NCI-H82 treated with DMSO at 0.1 percent for 48 hours (cell line): ENCODE data around the gene CACNB2.

ENCODE experiments used
- DNase-seq: peaks from one replicate; lab custom pipeline; 2025; ENCODE audit not compliant: unreplicated experiment; lab: John Stamatoyannopoulos, UW

The CACNB2 gene

DNA sequence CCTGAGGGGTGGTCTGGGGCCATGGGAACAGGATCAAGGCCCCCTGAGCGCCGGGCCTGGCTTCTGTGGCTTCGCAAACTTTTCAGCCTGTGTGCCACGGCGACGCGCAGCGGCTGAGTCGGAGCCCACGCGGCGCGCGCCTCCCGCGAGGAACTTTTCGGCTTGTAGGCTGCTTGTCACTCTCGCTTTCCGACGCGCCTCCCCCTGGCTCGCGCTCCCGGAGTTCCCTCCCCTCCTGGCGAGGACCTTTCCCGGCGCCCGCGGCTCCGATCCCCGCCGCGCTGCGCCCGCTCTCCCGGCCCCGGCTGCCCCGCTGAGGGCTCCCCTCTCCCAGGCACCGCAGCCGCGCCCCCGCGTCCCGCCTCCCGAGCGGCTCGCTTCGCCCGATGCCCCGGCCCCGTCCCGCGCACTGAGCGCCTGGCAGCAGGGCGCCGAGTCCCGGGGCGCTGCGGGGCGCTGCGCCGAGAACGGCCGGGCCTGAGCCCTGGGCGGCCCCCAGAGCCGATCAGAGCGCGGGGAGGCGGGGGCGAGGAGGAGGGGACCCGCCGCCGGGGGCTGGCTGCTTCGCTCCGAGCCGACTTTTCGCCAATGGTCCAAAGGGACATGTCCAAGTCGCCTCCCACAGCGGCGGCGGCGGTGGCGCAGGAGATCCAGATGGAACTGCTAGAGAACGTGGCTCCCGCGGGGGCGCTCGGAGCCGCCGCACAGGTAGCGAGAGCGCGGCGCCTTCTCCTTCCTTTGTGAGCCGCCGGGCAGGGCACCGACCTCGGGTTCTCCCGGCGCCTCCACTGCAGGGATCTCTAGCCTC, at the start of gene CACNB2:
Gene CACNB2 (plus strand): TSS at position 276 of the 808 bp plus-strand sequence.
- no peak for DNase-seq

DNA sequence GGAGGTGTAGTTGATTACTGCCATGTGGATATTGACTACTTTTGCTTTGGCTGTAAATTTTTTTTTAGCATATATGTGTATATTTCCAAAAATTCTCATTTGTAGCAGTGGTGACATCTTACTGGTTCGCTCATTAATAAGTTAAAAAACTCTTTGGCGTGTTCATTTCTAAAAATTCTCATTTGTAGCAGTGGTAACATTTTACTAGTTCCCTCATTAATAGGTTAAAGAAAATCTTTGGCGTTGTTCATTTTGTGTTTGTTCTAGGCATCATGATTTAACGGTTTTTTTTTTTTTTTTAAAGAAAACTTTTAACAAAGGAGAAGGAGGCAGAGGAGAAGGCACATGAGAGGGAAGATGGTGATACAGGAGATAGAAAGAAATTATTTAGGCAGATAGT, 45.9 kb upstream of the CACNB2 start:
- DNase-seq, result no peak

DNA sequence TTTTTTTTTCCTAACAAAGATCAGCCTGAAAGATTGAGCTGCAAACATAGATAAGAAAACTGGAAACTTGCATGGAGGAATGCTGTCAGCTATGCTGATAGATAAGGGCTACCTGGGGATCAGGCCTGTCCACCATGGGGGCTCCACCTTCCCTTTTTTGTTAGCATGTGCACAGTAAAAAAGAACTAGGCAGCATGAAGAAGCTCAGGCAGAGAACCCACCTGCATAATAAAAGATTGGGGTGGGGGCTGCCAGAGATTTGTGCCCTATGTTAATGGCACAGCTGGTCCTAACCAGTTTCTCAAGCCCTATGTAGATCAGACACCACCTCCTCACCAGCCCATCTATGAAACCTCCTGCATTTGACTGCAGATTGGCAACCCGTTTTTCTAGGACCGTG, 45.4 kb upstream of the CACNB2 start:
- DNase-seq, result no peak

DNA sequence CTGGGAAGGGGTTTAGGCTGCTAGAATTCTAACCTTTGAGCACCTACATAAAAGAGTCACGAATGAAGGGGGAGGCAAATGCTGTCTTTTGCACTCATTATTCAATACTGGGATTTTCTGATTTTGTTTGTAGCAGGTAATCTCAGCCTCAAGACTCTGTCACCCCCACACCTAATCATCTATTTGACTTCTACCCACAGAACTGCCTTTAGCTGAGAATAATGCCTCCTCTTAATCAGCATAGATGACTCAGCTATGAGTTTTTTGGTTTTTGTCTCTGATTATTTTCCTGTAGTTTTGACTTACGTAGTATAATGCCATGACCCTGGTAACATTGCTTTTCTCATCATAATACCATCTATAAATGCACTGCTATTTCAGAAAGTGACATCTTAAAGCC, 42.7 kb upstream of the CACNB2 start:
- DNase-seq, result no peak

DNA sequence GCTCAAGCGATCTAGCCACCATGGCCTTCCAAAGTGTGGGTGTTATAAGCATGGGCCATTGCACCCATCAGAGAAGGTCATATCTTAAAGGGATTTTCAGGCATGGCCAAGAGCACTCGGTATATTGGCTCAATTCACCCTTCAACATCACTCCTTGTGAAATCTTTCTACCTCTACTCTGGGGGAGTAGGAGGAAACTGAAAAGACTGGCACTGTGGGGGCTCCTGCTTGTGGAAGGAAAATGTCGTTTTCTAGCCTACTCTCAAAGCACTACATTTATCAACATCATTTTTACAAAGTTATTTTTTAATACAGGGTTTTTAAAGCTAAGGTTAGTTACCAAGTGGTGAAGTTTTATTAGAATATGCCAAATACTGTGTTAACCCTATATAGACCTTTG, 42.0 kb upstream of the CACNB2 start:
- no peak for DNase-seq

DNA sequence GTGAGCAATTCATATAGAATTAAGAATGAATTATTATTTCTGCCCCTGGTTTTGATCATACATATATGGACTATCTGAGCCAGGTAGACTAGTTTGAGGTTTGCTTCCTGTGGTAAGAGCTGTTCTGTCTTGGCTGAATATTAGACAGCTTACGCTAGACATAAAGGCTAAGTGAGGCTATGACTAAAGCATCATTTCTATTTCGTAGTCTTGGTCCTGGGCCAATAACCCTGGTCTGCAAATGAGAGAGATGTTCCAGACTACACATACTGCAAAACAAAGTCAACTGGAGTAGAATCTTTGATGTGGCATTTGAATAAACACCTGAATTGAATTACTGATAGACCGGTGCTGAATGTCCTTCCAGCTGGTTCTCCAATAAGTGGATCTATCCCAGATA, 40.8 kb upstream of the CACNB2 start:
- no peak for DNase-seq

DNA sequence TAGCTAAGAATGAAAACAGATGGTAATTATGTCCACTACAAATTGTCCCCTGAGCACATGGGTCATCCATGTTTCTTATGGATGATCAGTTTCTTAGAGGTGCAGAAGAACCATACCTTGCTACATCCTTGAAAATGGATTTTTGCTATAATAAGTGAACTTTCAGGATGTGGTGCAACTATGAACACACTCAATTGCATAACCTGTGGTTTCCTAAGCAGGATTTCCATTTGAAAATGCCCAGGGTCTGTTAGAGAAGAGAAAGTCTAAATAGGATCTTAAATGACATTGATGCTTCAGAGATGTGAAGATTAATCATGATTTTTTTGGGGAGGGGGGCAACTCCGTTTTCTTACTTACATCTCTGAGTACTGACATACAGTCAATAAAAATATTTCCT, 39.6 kb upstream of the CACNB2 start:
- no peak for DNase-seq

DNA sequence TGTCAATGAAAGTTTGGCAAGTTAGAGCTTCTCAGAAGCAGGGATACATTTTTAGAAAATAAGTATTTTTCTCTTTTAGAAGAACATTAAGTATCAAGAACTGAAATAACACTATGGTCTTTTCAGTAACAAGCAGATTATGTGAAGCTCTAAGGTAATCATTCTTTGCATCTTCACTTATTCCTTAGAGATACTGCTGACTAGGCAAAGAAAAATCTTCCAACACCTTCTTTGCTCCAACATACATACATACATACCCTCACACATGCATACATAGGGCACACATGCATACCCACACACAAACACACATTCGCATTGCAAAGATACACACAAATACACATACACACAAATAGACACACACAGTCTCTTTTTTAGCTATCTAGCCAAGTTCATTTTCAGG, 37.8 kb upstream of the CACNB2 start:
- no peak for DNase-seq

DNA sequence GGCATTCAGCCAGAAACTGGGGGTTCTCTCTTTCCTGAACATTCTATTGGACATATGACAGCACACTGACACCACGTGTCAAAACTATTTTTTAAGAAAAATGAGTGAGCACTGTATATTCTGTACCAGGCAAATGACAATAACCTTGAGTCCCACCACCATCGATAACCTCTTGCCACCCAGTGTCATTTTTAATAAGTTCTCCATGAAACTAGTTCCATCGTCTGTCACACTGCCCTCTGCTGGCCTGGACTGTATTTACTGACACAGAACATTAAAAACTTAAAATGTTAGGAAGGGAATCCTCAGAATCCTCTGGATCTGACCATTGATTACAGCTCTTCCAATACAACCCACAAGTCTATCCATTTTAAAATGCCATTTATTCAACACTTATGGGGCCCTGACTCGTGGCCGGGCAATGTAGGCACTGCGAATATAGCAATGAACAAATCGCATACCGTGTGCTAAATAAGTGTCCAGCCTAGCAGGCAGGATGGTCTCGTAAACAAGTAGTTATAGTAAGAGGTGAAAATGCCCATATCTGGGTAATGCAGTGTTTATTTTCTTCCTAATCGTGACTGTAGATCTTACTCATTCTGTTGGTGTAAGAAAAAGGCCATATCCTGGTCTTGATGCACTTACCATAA, 35.9 kb upstream of the CACNB2 start:
- DNase-seq, result no peak

DNA sequence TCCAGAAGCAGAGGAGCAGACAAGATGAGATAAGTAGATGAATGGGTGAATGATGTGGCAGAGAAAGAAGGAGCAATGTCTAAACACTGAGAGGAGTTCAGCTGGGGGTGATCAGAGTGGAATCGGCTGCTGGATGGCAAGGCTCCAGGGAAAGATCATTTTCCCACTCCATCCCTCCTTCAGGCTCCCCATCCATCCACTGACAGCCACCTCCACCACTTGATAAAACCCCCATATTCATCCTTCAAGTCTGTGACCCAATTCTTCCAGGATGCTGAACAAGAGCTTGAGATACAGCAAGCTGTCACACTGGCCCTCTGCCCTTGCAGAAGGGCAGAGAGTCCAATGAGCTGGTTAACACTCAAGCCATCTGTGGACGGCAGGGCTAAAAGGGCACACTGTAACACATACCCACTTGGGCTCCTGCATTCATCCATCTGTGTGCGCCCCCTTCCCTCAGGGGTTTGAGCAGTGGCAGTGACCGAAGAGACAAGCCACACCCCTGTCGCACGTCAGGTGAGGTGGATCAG, 30.8 kb upstream of the CACNB2 start:
- DNase-seq, result no peak

DNA sequence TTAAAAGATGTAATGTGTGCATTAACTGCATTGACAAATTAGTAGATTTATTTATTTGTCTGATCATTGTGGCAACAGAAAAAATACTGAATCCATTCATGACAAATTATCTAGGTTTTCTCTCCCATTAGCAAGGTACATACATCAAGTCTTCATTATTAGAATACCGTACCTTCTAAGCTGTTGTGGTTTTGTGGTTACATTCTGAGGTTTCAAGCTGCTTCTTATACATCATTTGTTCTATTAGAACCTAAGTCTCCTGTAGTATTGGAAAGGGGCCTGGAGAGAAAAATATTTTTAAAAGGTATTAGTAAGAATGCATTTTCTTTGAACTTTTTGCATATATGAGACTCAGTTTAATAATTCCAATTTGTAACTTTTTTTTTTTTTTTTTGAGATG, 26.3 kb upstream of the CACNB2 start:
- no peak for DNase-seq

DNA sequence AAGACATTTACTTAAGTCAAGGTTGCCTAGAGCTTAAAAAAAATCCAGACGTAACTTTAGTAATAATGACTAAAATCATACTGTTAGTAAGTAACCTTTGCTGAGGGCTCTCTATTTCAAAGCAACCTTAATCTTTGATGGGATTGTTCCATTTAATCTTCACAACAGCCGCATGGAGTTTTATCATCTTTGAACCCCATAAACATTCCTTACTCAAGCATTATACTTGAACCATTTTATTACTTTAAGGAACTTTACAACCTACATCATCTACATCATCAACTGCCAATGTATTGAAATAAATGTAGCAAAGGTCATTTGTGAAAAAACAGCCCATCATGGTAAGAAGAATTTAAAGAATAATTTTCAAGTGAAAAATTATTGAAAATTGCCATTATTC, 22.9 kb upstream of the CACNB2 start:
- no peak for DNase-seq

DNA sequence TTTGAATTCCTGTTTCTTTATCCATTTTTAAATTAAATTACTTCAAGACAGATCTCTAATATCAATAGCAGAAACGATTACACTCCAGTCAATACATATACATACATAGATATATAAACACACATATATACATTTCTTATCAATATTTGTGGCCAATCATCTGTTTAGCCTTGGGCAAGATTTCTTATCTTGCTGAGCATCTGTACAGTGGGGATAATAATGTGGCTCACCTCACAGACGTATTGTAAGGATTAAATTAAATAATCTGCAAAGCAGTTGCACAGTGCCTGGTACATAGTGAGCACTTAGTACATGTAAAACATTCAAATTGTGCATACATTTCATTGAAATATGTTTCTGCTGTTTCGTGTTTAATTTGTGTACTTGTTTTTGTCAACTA, 17.5 kb upstream of the CACNB2 start:
- DNase-seq, result no peak

DNA sequence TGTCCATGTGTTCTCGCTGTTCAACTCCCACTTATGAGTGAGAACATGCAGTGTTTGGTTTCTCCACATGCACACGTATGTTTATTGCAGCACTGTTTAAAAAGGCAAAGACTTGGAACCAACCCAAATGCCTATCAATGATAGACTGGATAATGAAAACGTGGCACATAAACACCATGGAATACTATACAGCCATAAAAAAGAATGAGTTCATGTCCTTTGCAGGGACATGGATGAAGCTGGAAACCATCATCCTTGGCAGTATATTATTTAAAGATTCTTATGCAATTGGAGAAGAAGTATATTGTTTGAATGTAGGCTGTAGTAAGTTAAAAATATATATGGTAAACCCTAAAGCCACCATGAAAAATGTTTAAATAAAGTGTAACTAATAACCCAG, 7.2 kb upstream of the CACNB2 start:
- DNase-seq, result no peak

DNA sequence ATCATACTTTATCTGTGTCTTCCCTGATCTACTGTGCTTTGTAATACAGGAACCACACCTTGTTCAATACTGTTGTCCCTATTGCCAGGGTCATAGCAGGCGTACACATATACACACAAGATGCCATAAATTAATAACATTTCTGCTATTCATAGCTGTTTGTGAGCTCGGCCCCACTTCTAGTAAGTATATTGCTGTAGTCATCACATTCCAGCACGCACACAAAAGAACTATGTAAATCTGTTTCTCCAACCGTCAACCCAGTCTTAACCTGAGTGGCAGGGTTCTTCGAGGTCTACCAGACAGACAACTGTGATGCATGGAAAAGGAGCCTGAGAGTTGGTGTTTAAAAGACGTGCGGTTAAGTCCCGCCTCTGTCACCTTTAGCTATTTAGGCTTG, 5.7 kb upstream of the CACNB2 start:
- no peak for DNase-seq

DNA sequence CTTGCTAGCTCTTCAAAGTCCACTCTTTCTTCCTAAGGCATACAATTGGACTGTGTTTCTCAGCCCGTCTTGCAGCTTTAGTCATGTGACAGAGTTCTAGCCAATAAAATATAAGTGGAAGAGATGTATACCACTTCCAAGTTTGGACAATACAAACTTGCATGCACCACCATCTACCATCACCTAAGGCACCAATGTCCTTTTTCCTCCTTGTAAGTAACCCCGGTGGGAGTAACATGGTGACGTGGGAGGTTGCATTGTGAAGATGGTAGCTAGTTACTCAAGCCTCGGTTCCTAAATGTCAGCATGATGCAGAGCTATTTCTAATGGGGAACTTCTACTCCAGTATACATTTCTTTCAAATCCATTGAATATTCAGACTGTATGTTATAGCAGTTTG, 5.3 kb upstream of the CACNB2 start:
- no peak for DNase-seq

DNA sequence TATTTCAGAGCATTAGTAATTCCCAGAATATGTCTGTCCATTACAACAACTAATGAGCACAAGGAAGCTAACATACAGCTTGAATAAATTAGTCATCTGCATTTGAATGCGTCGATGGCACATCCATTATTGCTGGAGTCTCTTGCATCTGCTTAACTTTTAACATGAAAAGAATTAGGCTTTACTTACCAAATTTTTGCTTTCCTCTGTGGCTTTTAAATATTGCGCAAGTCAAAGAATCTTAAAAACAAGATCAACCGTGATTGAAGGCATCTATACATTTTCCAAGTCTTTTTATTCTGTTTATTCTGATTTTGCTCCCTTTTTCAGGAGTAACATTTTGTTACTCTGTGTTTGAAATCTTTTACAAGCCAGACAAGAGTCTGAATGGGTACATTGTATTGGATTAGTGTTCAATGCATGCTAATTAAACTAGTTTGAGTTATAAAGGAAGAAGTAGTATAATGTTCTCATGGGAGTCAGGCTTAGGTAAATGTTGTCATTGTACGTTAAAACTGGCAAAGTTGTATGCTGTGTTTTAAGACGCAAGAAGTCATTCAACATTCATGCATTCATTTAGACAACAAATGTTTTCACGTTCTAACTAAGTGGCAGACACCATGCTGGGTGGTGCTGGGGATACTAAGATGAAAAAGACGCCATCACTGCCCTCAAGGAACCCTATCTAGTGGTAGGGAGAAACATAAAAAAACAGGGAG, 4.0 kb upstream of the CACNB2 start:
- no peak for DNase-seq

DNA sequence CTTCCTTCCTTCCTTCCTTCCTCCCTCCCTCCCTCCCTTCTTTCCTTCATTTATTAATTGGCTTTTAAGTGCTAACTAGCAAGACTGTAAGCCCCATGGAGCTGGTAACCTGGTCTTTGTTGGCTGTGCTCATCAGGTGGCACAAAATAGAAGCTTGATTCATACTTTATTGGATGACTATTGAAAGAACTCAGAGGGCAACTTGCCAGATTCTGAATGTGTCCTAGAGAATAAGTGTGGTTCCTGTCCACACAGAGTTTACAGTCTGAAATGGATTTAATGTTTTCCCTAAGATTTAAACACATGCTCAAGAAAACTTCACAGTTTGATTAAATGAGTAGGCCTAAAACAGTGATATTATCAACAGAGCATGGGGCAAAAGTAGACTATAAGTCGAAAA, 3.1 kb upstream of the CACNB2 start:
- no peak for DNase-seq

DNA sequence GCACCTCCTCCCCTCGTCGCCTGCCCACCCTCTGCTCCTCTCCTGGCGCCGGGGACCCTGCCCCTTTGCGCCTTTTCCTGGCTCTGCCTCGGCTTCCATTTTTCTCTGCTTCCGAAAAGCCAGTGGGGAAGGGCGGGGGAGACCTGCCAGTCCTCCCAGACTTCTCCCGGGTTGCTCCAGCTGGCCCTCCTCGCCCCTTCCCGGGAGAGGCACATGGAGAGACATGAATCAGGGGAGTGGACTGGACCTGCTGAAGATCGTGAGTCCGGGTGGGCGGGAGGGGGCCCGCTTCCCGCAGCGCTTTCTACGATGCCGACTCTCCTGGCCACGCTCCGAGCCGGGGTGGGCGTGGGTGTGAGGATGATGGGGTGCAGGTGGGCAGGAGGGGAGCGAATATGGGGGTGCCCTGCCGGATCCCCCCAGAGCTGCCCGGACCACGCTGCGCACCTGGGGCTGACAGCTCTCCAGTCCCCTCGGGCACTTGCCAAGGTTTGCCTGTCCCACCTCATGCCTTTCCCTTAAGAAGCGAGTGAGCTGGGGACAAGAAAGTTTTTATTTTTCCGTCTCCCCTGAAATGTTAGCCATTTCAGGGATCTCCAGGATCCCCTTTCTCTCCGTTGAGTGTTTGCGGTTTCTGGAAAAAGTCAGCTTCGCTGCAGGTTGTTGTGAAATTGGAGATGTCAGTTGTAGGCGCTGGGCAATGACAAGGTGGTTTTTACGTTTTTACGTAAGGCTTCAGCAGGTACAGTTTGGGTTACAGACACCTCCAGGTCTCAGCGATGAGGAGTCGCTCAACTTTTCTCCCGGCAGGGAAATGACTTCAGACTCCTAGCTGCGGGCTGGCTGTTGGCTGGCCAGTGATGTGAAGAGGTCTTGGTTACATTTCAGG, 977 bp downstream of the CACNB2 start:
- DNase-seq, result no peak

DNA sequence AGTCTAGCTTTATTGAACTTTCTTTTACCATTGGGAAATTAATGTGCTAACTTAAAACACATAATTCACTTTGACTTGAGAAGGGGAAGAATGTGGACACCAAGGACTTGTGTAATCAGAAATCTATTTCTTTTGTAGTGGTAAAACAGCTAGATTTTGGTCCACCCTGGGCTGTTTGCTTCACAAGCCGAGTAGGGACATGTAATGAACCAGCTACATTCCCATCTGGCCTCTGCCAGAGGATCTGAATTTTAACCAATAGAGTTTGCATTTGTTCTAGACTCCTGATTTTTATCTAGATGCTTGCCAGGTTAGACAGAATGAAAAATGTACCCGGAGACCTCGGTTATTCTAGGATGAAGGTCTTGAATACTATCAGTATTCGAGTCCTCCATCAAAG, 1.9 kb downstream of the CACNB2 start:
- DNase-seq, result no peak

DNA sequence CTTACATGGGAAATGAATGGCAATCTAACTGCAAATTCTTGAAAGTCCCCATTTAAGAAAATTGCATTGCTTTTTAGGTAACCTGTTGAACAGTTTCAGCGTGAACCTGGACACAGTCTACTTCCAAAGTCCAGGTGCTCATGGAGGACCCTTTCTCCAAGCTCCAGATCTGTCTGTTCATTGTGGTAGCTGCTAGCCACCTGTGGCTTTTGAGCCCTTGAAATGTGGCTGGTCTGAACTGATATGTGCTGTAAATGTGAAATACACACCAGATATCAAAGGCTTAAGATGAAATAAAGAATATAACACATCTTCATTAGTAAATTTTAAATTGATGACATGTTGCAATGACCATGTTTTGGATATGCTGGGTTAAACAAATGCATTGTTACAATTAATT, 4.2 kb downstream of the CACNB2 start:
- DNase-seq, result no peak
